ENCODE results near the gene SLC6A18.

- TF ChIP-seq, protein P1, sequence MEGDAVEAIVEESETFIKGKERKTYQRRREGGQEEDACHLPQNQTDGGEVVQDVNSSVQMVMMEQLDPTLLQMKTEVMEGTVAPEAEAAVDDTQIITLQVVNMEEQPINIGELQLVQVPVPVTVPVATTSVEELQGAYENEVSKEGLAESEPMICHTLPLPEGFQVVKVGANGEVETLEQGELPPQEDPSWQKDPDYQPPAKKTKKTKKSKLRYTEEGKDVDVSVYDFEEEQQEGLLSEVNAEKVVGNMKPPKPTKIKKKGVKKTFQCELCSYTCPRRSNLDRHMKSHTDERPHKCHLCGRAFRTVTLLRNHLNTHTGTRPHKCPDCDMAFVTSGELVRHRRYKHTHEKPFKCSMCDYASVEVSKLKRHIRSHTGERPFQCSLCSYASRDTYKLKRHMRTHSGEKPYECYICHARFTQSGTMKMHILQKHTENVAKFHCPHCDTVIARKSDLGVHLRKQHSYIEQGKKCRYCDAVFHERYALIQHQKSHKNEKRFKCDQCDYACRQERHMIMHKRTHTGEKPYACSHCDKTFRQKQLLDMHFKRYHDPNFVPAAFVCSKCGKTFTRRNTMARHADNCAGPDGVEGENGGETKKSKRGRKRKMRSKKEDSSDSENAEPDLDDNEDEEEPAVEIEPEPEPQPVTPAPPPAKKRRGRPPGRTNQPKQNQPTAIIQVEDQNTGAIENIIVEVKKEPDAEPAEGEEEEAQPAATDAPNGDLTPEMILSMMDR (conservative IDR thresholded peaks at IDR 0.05 in 1 of 2, IDR thresholded peaks at IDR 0.05 in 1 of 2; ENCODE audit: low read depth in 1 of 2, low read length in 2 of 2): no peak
- TF ChIP-seq EZH2 (IDR thresholded peaks at IDR 0.05; ENCODE audit: low read length, missing control alignments): no peak
Observed at GRCh38 chr5:1195916-1196315, 29.3 kb upstream of the SLC6A18 start.

Measured in fibroblast of lung (primary cell).